ENCODE data around the gene RPS24.
"Not testable (repeated sequence)": the region's sequence is repeated elsewhere in the genome, so short reads cannot be mapped to it uniquely, and the experiment has no call there.

RPS24 gene

DNA sequence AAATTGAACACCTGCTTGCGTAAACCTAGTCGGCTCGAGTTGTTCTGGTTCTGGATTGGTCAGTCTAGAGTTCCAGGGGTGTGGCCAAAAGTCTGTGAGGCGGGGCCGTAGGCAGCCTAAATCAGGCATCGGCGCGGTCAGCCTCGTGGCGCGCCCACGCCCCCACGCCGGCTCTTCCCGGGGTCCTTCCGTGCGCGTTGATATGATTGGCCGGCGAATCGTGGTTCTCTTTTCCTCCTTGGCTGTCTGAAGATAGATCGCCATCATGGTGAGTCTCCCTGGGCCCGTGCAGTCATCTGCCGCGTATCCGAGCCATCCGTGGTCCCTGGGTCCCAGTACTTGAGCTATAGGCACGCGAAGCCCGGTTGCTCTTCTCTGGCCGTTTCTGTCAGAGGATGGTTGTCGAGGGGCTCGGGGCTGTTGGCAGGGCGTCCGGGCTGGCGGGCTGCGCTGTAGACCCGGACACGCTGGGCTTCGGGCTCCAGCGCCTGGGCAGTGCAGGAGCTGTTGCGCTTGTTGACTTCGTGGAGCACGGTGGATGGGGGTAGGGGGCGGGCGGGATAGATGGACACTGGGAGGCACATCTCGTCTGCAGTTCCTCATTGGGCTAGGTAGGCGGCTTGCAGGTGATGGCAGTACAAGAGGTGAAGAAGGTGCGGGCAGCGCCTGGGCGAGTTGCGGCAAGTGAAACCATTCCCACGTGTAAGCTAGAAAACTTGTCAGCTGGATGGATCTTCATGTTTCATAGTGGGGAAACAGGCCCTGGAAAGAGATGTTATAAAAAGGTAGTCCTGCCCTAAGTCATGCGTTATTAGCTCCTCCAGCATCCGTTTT is at the start of gene RPS24:
Gene RPS24, plus strand, starts transcription at position 227 of the 834 bp plus-strand sequence. Its CDS starts 39 bp downstream, at position 266.
- peak; percentile 49 to 96 (median 88) for DNase-seq

DNA sequence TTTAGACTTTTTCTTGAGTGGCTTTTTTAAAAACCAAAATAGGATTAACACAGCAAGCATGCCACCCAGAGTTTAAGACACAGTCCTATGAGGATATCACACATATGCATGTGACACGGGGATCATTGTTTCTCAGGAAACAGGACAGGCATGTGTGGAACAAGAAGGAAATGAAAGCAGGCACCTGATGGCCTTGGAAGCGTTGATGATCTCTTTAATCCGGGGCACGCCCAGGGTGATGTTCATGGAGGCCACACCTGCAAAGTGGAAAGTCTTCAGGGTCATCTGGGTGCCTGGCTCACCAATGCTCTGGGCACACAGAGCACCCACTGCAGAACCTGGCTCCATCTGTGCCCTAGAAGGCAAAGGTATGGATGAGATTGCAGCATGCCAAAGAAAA is 48.7 kb upstream of the RPS24 start:
- DNase-seq = no peak

DNA sequence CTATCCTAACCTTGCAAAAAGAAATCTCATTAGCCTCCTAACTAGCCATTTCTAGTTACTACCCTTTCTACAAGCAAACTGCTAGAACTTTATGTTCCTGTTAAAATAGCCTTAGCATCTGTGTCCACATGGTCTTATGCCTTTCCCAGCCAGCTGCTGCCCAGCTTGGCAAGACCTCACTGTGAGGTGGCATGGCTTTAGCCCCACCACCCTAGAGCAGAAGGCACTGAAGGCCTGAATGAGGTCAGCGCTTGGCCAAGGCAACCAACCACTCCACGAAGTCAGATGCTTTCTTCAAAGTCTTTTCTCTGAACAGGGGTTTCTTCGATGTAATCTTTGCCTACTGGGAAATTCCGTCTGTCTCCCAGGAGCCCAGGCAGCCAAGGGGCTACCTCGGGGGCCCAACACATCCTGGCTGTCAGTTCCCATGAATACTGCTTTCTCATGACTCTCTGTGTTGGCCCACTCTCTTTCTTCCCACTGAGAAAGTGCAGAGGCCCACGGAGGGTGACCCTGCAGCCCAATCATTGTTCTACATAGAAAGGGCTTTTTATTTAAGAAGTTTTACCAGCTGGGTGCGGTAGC is 45.9 kb upstream of the RPS24 start:
- DNase-seq = peak in 7 of 14 donors; percentile 4 to 76 (median 15)

DNA sequence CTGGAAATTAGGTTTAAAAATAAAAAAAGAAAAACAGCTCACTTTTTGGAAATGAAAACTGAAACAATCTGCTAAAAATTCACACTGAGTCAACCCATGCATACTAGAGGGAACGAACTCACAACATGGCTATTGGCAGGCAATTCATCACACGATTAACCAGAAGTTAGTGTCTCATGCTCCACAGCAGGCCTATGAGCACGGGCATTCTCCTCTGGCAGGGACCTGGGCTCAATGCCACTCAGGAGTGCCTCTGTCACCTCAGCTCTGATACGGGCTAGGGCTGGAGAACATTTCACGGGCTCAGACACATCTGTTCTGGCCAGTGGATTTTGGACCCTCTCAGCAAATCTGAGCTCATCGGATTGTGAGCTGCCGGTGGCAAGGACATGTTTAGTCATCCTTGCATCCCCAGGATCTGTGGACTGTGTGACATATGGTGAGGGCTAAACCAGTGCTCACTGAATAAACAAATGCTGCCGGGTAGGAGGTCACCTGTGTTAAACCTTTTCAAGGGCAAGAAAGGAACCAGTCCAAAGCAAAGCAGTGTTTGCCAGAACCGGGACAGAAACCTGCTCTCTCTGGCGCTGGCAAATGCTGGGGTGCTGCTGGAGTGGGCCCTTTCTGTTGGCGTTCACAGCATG is 44.5 kb upstream of the RPS24 start:
- peak in 3 of 14 donors; percentile 4 to 86 (median 33) for DNase-seq

DNA sequence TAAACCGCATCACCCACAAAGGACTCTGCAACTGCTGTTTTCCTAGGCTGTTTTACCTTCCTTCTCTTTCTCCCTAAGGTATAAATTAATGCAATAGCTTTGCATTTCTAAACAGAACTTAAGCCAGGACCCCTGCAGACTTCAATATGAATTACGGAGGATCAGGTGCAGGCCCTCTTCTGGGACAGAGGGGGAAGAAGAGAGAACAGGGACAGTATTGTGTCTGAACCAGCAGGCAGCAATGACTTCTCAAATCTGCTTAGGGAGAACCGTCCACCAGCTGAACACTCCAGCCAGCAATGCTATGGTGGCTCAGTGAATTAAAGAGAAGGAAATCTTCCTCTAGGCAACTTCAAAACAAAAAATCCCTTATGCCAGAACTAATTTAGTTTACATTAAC is 40.0 kb upstream of the RPS24 start:
- no peak for DNase-seq

DNA sequence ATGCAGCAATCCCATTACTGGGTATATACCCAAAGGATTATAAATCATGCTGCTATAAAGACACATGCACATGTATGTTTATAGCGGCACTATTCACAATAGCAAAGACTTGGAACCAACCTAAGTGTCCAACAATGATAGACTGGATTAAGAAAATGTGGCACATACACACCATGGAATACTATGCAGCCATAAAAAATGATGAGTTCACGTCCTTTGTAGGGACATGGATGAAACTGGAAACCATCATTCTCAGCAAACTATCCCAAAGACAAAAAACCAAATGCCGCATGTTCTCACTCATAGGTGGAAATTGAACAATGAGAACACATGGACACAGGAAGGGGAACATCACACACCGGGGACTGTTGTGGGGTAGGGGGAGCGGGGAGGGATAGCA is 34.9 kb upstream of the RPS24 start:
- DNase-seq = not testable (repeated sequence)

DNA sequence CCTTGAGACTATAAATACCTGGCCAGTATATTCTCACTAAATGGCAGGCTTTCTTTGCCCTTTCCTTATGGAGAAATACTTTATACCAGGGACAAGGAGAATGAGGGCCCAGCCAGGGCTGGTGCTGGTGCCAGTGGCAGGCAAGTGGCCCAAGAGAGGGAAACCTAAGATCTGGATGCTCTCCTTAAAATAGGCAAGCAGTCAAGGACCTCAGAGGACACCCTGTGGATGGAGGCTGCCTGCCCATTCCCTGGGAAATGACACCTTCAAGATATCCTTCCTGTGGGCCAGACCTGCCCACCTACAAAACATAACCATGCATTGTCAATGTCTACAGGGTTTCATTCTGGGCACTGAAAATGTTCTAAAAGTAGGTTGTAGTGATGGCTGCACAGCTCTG is 33.5 kb upstream of the RPS24 start:
- DNase-seq = no peak

DNA sequence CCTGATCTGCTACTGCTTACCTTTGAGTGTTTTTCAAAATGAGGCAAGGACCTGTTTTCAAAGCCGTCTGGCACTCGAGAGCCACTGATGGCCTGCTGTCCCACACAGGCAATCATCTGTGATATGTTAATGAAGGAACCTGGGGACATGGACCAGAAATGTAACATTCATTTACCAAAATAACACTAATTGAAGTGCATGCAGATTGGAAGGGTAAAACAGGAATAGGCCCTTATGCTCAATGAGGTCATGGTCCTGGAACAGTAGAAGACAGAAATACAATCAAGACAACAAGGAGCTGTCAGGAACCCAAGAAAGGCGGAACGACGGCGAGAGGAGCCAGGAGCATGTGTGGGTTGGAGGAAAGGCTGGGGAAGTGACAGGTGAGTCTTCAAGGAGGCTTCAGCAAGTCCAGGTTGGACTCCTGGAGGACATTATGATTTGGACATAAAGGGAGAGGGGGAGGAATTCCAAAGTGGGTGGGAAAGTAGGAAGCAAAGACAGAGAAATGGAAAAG is 32.6 kb upstream of the RPS24 start:
- peak in 1 of 14 donors; percentile 59 for DNase-seq

DNA sequence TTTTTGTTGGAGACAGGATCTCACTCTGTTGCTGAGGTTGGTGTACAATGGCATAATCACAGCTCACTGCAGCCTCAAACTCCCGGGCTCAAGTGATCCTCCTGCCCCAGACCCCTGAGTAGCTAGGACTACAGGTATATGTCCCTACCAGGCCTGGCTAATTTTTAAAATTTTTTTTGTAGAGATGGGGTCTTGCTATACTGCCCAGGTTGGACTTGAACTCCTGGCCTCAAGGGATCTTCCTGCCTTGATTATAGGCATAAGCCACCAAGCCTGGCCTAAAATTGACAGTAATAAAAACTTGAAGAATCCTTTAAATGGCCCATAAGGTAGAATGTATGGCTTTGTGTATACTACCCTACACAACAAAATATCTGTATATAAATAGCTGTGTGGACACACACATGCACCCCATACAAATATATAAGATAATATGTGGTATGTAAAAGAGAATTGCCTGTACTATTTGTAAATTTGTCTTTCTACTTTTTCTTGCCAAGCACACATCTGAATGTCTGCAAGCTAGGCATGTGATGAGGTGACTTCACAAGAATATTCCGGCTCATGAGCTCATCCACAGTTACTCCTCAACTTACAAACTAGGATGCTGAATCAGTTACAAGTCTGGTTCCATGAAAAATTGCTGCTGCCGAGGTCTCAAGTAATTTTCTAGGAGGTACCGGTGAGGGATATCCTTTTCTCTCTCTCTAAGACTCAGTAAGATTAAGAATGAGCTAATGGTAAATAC is 30.9 kb upstream of the RPS24 start:
- no peak for DNase-seq

DNA sequence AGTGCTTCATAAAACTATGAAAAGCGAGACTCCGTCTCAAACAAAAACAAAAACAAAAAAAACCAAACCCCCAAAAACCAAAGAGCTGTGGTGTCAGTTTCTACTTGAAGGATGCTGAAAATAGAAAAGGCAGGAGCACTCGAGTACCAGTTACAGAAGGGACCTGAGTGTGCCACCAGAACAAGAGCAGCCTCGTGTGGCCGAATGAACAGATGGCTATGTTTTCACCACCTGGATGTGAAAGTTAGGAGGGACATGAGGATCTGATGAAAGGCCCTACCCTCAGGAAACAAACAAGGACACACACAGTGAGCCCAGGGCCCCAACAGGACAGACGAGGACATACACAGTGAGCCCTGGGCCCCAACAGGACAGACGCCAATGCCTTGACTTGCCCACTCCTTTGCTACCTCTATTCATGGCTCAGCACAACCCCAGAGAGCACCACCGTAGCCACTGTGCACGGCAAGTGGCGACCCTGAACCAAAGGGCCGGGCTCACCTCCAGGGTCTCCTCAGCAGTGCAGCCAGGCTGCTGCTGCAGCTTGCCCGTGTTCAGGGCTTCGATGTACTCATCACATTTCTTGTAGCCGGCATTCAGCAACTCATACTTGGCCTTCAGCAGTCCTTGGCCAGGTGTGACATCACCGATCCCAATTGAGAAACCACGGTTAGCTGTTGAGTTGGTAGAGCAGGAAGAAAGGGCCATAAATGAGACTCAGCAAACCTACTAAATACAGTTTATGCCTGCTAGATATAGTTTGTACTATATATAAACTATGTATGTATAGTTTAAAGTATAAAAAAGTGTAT is 29.2 kb upstream of the RPS24 start:
- peak in 1 of 14 donors; percentile 66 for DNase-seq

DNA sequence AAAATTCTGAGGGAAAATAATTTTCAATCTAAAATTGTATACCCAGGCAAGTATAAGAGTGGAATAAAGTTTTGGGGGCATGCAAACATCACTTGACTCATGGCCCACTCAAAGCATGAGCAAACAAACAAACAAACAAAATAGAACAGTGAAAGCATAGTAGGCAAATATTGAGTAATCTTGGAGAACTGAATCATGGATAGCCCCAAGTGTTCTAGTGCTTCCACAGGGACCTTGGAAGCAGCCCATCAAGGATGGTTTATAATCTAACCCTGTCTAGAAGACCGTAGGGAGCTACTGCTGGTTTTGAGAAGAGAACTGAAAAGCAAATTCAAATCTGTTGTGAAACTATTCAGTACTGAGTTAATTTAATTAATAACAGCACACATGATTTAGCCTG is 26.5 kb upstream of the RPS24 start:
- DNase-seq = no peak

DNA sequence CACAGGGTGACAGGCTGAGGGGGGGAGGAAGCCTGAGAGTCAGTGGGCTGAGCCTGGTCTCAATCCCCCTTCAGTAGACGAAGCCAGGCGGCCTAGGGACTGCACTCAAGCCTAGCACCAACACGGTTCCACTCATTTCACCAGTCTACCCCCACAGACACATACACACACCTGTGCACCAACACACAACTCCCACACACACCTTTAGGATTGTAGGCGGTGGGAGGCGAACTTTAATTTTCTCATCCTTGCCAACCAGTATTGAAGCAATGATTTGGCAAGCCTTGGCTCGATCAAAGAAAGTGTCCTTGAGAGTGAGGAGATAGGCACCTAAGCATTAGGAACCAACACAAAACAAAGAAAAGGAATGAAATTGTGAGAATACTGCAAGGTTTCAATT is 24.0 kb upstream of the RPS24 start:
- DNase-seq = no peak

DNA sequence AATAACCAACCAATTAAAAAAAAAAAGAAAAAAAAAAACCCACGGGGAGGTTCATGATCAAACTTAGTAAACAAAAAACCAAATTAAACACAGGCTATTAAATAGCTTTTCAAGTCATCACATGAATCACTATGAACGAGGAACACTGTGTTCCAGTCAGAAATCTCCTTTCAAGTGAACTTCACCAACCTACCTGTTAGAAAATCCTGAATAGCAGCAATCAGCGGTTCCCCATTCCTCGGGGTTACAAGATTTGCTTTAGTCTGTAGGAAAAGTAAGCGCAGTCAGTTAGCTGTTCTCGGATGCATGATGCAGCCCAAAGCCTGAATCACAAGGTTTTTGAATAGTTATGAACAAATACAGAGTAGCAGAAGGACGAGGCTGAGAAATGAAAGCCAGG is 23.4 kb upstream of the RPS24 start:
- DNase-seq = no peak

DNA sequence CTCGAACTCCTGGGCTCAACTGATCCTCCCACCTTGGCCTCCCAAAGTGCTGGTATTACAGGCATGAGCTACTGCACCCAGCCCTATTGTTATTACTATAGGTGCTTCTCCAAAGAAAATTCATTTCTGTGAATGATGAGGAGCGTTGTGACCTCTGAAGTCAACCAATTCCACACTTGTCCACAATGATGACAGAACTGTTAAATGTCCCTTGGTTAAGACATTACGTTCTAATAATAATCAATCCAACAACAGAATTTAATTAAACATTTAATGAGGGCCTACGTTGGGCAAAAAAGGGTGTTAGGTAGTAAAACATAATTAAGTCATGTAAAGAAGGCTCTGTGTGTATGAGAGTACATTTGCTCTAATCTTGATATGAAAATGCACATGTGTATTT is 22.6 kb upstream of the RPS24 start:
- DNase-seq = no peak

DNA sequence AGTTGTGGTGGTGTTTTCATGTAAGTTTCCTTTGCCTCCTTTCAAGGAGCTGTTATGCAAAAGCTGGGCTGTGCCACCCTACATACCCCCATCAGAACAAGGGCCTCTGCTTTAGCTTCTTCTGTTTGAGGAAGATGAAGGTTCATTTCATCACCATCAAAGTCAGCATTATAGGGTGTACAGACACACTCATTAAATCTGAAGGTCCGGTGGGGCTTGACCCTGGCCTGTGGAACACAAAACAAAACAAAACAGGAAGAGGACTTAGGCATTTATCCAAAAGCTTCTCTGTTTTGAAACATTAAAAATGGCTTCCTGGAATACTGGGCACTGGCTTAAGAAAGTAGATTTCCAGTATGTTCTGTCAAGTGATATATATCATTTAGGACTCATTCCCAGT is 20.1 kb upstream of the RPS24 start:
- DNase-seq = no peak

DNA sequence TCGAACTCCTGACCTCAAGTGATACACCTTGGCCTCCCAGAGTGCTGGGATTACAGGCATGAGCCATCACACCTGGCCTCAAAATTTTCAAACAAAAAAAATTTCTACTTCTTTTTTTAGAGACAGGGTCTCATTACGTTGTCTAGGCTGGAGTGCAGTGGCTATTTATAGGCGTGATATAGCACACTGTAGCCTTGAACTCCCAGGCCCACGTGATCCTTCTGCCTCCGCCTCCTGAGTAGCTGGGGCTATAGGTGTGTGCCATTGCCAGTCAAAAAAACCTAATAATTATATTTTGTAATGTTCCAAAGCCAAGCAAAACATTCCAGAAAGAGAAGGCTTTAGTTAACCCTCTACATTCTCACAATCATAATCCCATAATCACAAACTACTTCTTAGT is 18.1 kb upstream of the RPS24 start:
- DNase-seq = no peak

DNA sequence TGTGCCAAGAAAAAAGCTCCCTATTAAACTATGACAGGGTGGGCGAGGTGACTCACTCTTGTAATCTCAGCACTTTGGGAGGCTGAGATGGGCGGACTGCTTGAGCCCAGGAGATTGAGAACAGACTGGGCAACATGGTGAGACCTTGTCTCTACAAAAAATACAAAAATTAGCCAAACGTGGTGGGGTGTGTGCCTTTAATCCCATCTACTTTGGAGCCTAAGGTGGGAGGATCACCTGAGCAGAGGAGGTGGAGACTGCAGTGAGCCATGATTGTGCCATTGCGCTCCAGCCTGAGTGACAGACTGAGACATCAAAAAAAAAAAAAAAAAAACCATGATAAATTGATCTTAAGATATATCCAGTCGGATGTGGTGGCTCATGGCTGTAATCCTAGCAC is 15.8 kb upstream of the RPS24 start:
- no peak for DNase-seq

DNA sequence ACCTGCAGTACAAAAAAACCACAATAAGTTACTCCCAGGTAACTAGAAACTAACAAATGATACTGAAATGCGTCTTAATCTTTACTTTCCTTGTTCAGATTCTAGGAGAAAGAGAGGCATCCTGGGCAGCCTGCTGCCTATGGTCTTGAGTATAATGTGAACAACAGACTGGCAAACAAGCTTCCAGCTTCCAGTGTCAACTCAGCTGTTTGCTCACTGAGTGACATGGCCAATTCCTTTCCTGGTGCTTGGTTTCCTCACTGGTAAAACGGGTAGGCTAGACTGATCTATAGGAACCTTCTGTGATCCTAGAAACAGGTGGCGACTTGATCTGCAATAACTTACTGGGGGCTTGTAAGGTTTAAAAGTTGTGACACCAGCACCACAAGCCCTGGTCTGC is 14.4 kb upstream of the RPS24 start:
- DNase-seq = no peak

DNA sequence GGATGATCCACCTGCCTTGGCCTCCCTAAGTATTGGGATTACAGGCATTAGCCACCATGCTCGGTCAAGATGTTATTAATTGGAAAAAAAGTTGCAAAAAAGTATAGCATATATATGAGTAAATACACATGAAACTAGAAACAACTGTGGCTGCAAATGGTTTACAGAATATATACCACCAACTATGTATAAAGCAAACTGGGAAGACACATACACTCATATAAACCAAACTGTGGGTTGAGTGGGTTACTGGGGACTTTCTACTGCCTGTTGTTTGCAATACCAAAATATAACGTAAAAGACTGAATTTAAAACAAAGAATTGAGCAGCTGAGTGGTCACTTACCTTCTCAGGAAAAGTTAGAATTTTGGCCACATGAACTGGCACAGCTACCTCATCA is 12.5 kb upstream of the RPS24 start:
- no peak for DNase-seq

DNA sequence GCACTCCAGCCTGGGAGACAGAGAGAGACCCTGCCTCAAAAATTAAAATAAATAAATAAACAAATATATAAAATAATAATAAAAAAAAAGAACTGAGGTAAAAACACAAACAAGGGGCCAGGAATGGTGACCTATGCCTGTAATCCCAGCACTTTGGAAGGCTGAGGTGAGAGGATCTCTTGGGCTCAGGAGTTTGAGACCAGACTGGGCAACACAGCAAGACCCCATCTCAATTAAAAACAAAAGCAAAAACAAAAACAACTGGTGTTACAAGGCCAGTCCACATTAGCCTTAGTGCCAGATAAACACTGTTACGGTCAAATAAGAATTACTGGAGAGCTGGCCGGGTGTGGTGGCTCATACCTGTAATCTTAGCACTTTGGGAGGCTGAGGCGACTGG is 9.9 kb upstream of the RPS24 start:
- DNase-seq = no peak

DNA sequence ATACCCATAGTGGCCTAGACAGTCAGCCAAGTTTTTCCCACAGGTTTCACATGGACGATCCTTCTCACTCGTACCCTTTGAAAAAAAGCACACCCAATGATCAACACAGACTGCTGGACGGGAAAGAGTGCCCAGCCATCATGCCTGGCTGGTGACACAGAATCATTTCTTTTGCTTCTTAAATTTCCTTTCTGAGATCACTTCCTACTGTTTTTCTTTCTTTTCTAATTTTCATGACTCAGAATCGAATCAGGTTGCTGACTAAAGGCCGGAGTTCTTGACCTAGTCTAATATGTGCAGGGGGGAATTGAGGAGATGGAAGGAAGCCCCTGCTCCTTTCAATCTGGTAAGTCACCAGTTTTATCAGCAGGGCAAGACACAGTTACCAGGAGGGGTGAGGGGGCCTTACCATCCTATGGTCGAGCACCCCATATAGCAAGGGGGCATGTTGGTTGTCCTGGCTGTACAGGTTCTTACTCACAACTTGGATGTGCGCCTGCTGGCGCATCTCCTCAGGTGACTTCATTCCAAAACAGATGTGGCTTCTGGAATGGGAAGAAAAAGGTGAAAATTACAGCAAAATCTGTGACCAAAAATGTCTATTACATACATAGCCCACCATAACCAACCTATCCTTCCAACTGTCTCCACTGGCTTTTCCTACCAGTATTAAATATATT is 7.8 kb upstream of the RPS24 start:
- no peak for DNase-seq
